Measurements from ENCODE around the gene GEMIN7. TPM values are rescaled to one million over a fixed set of nuclear protein-coding genes. Genes with fewer than 3 reads are reported as not detected.

Gene GEMIN7
- total and polyA plus RNA-seq, 8 donors = 18.9 to 25.4 (median 21.5) TPM

GRCh38 chr19:45075301-45076028 lies 3.6 kb upstream of the GEMIN7 start:
- ATAC-seq = peak; percentile 84
- Histone ChIP-seq H3K36me3 (peaks cover 0 to 20% of the 10 kb centered on the region in 2 donors), H3K27me3 (no peaks in the 10 kb centered on the region), H3K9me3 (no peaks in the 10 kb centered on the region), H3K4me1 (peaks cover 16 to 46% of the 10 kb centered on the region in 2 donors), H3K4me3 (peak overlapping the region; percentile 43 to 85), H3K27ac (peak overlapping the region; percentile 33 to 93)
- intact Hi-C loops (cut with DNase I) = no loop called here
- peak in 3 of 4 donors; percentile 71 to 99 (median 95) for DNase-seq
- no peak for TF ChIP-seq CTCF (IDR thresholded peaks at IDR 0.05)

GRCh38 chr19:45076029-45076850 lies 2.8 kb upstream of the GEMIN7 start, which contains the start of gene ZNF296:
ZNF296 (minus strand) TSS chr19:45076478; CDS start chr19:45076373, 105 bp downstream.
- peaks cover 16 to 52% of the 10 kb centered on the region in 2 donors for H3K4me1 ChIP-seq
- no peak for TF ChIP-seq CTCF (IDR thresholded peaks at IDR 0.05)
- peak within 1 kb of the TSS; percentile 33 to 93 for H3K27ac ChIP-seq
- H3K36me3 ChIP-seq = peaks cover 0 to 12% of the 10 kb centered on the region in 2 donors
- DNase-seq = peak in 3 of 4 donors; percentile 69 to 97 (median 88)
- no peaks in the 10 kb centered on the region for H3K9me3 ChIP-seq
- H3K27me3 ChIP-seq = no peaks in the 10 kb centered on the region
- H3K4me3 ChIP-seq = peak within 1 kb of the TSS; percentile 43 to 85
- intact Hi-C loops (cut with DNase I) = no loop called here
- ATAC-seq = peak; percentile 77

- Histone ChIP-seq H3K4me1 (peaks cover 16 to 52% of the 10 kb centered on the region in 2 donors), H3K9me3 (no peaks in the 10 kb centered on the region), H3K36me3 (peaks cover 0 to 10% of the 10 kb centered on the region in 2 donors), H3K27ac (peak overlapping the region in 1 of 2 donors; percentile 93), H3K4me3 (peak overlapping the region in 1 of 2 donors; percentile 85), H3K27me3 (no peaks in the 10 kb centered on the region)
- intact Hi-C loops (cut with DNase I) = no loop called here
- ATAC-seq (no peak), DNase-seq (no peak)
- TF ChIP-seq CTCF (IDR thresholded peaks at IDR 0.05) = no peak
Measured at GRCh38 chr19:45076851-45077730, 2.0 kb upstream of the GEMIN7 start.

- Histone ChIP-seq H3K9me3 (no peaks in the 10 kb centered on the region), H3K27ac (peak overlapping the region in 1 of 2 donors; percentile 68), H3K27me3 (no peaks in the 10 kb centered on the region), H3K4me3 (peak overlapping the region; percentile 90 to 98), H3K36me3 (peaks cover 0 to 10% of the 10 kb centered on the region in 2 donors), H3K4me1 (peaks cover 16 to 52% of the 10 kb centered on the region in 2 donors)
- no peak for DNase-seq
- intact Hi-C loops (cut with DNase I) = no loop called here
- ATAC-seq = no peak
- no peak for TF ChIP-seq CTCF (IDR thresholded peaks at IDR 0.05)
Measured at GRCh38 chr19:45078390-45079062, 534 bp upstream of the GEMIN7 start.

Measured in left lung (tissue), 10 donors.